HG03066 (cell line): ENCODE measurements around the gene CHRM4.

ENCODE experiments used
- ATAC-seq: cut with Tn5 transposase; IDR thresholded peaks from one replicate; pipeline ENCODE4 v1.9.1; 2021; ENCODE audit warnings: low read depth; ENCODE audit not compliant: unreplicated experiment

CHRM4 gene

DNA sequence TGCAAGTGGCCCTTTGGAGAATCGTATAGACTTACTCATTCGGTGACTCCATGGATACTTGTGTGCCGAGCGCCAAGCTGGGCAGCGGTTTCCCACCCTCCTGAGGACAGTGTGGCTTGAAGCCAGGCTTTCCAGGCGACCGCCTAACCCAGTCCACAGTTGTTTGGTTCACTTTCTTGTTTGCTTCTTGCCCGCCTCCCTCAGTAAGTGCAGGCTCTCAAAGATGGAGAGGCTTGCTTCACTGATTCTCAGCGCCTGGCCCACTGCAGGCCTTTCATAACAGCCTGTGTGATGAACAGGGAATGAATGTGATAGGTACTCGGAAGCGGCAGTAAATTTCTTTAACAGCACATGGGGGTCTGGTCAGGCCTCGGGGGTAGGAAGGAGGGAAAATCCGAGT lies 21.3 kb downstream of the CHRM4 start:
- ATAC-seq = no peak

- ATAC-seq = peak; percentile 53
These were observed 22.0 kb downstream of the CHRM4 start for GRCh38 chr11:46369458-46370152.

DNA sequence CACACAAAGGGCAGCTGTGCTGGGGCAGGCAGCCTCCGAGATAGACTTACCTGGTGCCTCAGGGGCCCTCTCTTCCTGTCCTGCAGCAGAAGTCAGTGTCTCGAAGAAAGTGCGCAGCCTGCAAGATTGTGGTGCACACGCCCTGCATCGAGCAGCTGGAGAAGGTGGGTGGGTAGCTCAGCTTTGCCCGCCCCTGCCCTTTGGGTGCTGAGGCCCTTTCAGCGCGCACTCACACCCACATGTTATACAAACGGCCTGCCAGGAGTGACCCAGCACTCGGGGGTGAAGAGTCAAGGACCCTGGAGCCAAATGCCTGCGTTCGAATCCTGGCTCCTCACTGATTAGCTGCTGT lies 23.7 kb downstream of the CHRM4 start:
- no peak for ATAC-seq

DNA sequence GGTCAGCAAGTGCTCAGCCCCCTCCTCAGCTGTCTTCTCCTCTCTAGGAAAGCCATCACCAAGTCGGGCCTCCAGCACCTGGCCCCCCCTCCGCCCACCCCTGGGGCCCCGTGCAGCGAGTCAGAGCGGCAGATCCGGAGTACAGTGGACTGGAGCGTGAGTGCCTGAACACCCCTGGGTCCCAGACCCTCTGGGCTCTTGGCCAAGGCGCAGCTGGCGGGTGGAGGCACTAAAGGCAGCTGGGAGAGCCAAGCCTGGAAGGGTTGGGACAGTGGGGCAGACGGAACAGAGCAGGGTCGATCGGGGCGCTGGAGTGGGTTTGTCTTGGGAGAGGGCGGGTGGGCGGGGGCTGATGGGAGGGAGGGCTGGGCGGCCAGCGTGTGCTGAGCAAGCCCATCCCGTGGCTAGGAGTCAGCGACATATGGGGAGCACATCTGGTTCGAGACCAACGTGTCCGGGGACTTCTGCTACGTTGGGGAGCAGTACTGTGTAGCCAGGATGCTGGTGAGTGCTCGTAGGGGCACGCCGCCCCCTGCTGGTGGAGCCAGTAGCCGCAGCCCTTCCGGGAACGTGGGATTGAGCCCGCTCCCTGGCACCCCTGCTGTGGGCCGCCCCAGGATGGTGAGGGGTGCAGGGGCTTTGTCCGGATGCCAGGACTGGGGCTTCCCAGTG lies 24.2 kb downstream of the CHRM4 start:
- no peak for ATAC-seq

DNA sequence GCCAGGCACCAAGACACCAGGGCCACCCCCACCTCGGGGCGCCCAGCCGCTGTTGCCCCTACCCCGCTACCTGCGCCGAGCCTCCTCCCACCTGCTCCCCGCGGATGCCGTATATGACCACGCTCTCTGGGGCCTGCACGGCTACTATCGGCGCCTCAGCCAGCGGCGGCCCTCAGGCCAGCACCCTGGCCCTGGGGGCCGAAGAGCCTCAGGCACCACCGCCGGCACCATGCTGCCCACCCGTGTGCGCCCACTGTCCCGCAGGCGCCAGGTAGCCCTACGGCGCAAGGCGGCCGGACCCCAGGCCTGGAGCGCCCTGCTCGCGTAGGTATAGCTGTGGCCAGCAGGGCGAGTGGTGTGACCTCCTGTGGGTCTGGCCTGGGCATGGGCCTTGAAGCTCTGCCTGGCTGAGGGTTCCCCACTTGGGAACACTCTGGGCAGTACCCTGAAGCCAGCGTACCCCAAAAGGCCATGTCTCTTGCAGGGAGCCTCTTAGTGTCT lies 24.9 kb downstream of the CHRM4 start:
- ATAC-seq = no peak

- no peak for ATAC-seq
These were observed 25.3 kb downstream of the CHRM4 start for GRCh38 chr11:46366260-46366659.

DNA sequence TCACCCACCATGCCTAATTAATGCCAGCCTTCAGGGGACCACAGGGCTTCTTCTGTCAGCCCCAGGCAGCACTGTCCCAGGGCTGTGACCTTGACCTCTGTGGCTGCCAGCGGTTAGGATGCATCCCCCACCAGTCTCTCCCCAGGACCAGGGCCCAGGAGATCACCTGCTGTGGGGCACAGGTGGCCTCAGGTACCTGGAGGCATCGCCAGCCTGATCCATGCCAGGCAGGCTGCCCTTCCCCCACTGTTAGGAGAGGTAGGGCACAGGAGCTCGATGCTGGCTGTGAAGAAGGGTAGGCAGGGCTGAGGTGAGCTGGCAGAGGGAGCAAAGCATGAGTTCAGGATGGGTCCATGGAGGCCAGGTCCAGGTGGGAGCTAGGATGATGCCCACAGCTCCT lies 26.8 kb downstream of the CHRM4 start:
- ATAC-seq = no peak

DNA sequence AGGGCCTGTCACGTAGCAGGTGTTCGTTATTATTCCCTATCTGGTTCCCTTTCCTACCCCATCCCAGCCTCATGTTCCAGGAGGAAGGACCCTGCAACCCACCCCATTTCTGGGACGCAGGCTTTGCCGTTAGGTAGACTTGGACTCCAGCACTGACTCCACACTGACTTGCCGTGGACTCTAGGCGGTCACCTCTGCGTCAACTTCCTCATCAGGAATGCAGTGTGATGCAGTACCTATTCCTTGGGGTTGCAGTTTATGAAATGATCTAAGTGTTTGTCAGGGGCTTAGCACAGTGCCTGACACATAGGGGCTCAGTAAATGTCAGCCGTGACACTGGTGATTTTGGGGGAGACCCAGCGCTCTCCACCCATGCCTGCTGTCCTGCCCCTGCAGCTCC lies 27.5 kb downstream of the CHRM4 start:
- no peak for ATAC-seq

DNA sequence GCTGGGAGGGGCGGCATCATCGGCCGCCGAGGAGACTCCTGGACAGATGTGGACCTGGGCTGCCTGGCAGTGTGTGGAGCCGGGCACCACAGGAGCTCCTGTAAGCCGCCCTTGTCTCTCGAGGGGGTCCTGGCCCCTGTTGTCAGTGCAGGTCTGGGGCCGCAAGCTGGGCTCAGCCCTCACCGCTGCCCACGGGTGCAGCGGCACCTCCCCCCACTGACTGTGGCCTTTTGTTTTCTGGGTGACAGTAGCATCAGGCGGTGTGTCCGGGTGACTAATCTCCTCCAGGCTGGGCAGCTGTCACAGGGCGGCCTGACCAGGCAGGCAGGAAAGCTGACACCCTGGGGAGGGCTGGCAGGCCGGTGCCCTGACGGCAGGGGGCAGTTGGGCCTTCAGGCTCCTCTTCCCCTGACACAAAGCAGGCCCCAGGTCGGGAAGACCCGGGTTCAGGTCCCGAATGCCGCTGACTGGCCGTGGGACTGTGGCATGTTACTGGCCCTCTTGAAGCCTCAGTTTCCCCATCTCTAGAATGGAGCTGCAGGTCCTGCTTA lies 28.0 kb downstream of the CHRM4 start:
- ATAC-seq = no peak

- ATAC-seq = no peak
These were observed 28.6 kb downstream of the CHRM4 start for GRCh38 chr11:46363031-46363407.

GRCh38 chr11:46362156-46363030 lies 29.2 kb downstream of the CHRM4 start:
- no peak for ATAC-seq

GRCh38 chr11:46361283-46362155 lies 30.1 kb downstream of the CHRM4 start:
- ATAC-seq = peak; percentile 95

DNA sequence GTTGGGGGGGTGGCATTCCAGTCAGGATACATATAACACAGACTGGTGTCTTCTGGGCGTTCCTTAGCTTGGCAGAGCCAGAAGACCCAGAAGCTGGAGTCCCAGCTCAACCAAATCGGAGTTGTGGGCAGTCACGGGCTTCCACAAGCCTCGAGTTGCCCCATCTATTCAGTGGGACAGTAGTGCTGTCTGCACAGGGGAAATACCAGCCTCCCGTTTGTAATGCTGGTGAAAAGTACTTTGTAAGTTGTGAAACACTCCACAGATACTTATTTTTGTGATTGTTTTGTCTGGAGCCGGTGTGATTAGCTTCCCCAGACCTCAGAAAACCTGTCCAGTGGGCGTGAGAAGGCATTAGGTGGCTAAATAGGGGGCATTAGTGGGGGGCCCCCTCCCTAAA lies 30.7 kb downstream of the CHRM4 start:
- no peak for ATAC-seq

DNA sequence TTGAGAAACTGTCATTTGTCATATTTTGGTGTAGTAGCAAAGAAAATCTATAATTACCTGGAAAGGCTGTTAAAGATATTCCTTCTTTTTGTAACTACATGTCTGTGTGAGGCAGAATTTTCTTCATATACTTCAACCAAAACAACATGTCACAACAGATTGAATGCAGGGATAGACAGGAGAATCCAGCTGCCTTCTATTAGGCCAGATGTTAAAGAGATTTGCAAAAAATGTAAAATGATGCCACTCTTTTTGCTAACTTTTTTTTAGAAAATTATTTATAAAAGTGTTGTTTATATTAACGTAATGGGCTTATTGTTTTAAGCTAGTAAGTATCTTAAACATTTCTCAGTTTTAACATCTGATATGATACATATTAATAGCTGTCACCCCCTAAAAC lies 31.6 kb downstream of the CHRM4 start:
- ATAC-seq = no peak

DNA sequence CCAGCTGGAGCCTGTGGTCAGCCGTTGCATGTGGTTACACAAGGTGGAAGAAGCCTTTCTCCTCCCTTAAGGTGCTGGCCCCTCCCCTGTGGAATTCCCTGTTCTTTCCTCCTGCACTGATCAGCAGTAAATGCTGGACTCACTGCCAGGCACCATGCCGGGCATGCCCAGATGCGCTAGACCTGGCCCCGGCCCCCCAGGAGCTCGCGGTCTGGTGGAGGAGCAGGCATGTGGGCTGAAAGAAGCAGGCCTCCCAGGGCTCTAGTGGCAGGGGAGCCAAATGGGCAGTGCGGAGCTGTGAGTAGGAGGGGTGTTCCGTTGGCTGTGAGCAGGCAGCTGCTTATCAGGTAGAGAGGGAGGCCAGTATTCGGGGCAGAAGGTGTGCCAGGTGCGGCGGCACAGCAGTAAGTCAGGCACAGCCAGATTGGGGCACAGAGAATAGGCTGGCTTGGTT lies 34.1 kb downstream of the CHRM4 start:
- ATAC-seq = no peak

DNA sequence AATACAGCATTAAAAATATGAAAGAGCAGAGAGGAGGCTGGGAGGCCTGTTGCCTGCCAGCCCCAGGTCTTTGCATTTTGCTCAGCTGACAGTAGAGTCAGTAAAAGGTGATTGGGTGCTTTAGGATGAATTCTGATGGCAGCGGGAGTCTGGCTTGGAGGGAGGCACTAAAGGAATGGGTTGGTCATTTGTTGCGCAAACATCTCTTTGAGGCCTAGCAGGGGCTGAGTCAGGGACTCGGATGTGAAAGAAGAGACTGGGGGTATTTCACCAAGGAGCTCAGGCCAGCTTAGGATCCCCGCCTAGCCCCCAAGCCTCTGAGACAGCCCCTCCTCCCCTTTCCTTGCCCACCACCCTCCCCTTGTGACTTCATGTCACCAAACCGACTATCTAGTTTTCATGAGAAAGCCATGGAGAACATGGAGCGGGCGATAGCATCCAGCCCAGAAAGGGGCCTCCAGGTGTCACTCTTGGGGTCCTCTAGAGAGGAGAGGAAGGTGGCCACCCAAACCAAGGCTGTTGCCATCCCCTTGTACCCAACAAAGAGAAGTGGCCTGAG lies 34.6 kb downstream of the CHRM4 start:
- no peak for ATAC-seq

GRCh38 chr11:46353698-46354097 lies 37.9 kb downstream of the CHRM4 start:
- ATAC-seq = no peak

- no peak for ATAC-seq
These were observed 39.3 kb downstream of the CHRM4 start for GRCh38 chr11:46352063-46352841.

- ATAC-seq = no peak
These were observed 40.0 kb downstream of the CHRM4 start for GRCh38 chr11:46351606-46352005.
